HG03135 (cell line): ENCODE data around the gene COL2A1.

ENCODE experiments used
- ATAC-seq: cut with Tn5 transposase; IDR thresholded peaks from one replicate; pipeline ENCODE4 v1.9.1; 2021; ENCODE audit warnings: mild to moderate bottlenecking, moderate library complexity; ENCODE audit not compliant: unreplicated experiment

The COL2A1 gene

DNA sequence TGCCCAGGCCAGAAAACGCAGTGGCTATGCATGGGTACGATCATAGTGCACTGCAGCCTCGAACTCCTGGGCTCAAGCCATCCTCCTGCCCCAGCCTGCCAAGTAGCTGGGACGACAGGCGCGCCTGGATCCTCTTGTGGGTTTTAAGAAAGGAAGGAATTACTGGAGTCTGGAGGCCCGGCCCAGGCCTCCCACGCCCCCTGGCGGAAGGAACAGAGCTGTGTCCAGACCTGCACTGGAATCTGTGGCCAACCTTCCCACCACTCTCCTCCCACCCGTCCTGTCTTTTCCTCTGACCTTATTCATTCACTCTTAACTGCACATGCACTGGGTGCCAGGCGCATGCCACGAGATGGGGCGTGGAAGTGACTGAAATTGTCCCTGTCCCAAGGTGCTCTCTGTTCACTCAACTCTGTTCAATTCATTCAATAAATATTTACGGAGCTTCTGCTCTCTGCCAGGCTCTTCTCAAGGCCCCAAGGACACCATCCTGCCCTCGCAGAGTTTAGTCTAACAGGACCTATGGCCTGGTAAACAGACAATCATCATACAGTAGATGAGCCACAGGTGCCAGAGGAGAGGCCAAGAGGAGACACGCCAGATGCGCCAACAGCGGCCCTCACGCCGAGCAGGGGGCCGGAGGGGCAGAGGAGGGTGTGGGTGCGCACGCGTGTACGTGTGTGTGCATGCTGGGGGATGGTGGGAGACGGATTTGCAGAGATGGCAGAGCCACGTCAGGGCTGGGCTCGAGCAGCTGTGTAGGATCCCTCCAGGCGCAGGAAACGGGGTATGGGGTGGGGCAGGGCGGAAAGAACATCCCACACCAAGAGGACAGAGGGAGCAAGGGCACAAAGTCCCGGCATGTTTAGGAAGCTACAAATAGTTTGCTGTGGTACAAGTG, 54.6 kb downstream of the COL2A1 start:
- ATAC-seq, result no peak

DNA sequence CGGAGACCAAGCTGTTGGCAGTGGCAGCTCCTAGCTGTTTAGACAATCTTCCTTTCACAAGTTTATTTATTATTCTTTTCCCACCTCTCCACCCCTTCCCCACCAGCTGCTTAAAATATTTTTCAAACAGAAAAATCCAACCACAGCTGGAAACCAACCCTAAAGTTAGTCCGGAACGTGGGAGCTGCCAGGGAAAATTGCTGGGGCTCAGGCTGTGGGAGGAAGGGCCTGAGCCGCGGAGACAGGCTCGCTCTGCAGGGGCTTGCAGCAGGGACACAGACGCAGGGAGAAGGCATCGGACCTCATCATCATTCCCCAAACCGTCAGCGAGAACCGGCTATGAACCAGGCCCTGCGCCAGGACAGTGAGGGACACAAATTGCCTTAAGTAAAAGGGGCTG, 56.9 kb downstream of the COL2A1 start:
- no peak for ATAC-seq

DNA sequence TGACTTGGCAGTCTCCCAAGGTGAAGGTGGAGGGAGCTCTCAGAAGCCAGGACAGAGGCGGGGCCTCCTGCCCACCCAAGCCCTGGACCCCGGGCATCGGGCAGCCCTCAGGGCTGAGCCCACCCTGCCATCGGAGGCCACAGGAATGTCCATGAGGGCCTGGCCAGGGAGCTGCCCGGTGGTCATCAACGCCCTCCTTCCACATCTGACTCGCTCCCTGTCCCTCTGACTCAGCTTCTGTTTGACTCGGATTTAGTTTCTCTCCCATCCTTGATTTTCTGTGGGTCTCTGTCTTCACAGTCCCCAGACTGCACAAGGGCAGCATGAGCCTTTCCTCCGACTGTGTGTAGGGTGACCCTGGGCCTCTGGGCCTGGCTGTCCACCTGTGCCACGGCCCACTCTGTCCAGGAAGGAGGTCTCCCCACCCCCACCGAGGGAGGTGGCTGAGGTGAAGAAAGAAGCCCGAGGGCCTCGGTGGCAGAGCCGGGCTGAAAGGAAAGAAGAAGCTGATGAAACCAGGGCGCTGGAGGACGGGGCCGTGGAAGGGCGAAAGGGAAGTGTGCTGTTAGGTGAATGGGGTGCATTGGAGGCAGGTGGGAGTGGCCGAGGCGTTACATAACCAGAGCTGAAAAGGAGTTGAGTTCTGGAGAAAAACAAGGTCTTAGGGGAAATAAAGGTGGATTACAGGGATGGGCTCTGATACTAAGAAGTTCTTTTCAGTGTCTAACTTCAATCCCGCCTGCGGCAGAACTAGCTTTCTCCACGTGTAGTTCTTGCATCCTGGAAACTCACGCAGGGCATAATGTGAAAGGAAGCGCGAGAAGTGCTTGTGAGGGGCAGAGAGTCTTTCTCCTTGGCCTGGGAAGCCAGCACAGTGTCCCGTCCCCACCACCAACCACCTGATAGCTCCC, 57.6 kb downstream of the COL2A1 start:
- ATAC-seq, result no peak

DNA sequence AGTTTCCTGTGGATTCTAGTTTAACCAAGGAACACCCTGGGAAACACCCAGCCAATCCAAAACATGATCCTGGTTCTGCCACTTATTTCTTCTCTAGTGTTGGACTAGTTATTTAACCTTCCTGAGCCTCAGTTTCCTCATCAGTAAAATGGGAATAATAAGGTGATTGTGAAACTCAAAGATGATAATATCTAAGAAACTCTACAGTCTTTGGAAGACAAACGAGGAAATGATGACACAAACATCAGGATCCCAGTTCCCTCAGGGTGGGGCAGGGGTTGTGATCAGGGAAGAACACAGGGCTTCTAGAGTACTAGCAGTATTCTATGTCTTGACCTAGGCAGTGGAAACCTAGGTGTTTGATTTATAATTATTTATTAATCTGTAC, 58.9 kb downstream of the COL2A1 start:
- no peak for ATAC-seq

DNA sequence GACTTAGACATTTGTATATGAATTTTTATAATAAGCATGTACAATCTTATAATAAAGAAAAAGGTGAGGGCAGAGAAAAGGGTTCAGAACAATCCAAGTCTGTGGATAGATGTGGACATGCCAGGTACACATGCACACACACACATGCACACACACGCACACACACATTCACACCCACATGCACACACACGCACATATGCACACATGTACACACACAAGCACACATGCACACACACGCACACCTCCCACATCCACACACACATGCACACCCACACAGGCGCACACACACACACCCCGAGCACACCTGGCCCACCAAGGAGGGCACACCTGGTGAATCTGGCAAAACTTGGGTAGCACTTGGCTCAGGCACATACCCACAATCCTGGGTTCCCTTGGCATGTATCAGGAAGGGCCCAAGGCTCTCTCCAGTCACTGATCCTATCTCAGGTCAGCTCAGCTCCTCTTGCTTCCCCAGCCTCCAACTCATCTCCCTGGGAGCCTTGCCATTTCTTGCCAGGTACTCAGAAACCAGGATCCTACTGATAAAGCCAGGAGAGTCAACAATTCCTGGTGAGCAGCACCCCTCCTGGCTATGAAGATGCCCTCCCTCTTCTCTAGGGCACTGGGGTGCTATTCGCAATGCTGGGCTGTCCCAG, 59.5 kb downstream of the COL2A1 start:
- no peak for ATAC-seq

DNA sequence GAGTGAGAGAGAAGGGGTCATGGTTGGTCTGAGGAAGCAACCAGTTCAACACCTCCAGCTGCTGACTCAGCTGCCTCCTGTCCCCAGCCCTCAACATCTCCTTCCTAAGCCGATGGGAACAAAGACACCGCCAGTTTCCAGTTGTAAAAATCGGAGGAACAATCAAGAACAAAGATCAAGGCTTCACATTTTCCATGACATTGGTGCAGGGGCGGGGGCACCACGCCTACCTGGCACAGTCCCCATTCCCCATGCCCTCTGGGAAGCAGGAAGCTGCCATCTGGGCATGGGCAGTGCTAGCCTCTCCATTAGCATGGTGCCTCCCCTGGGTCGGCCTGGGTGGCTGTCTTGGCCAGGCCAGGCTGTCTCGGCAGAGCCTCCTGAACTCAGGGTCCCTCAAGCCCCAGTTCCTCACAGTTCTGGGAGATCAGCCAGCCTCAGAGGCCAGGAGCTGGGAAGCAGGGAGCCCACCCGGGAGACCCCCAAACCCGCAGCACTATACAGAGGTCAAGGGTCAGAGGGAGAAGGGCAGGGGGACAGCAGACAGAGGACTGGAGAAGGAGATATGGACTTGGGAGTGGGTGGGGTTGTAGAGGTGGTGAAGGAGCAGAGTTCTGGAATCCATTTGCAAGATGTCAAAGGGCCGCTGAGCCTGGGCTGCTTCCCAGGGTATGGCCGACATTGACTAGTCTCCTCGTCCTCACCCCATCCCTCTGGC, 60.5 kb downstream of the COL2A1 start:
- ATAC-seq, result no peak

DNA sequence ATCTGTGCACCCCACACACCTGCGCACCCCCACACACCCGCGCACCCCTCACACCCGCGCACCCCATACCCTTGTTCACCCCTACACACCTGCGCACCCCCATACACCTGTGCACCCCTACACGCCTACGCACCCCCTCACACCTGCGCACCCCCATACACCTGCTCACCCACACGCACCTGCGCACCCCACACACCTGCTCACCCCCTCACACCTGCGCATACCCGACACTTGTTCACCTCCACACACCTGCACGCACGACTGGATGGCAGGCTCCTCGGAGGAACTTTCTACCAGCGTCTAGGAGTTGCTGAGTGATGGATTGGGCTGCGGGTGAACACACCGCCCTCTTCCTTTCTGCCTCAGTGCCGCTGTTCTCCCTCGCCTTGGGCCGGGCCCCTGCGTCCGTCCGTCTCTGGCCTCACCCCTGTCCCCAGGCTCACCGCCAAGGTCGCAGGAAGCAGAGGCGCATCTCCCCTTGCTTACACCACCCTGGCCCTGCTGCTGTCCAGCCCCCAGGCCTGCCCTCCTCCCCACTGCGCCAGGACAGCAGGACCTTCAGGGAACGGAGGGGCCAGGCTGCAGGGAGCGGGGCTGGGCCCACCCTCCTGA, 61.6 kb downstream of the COL2A1 start:
- ATAC-seq, result no peak

DNA sequence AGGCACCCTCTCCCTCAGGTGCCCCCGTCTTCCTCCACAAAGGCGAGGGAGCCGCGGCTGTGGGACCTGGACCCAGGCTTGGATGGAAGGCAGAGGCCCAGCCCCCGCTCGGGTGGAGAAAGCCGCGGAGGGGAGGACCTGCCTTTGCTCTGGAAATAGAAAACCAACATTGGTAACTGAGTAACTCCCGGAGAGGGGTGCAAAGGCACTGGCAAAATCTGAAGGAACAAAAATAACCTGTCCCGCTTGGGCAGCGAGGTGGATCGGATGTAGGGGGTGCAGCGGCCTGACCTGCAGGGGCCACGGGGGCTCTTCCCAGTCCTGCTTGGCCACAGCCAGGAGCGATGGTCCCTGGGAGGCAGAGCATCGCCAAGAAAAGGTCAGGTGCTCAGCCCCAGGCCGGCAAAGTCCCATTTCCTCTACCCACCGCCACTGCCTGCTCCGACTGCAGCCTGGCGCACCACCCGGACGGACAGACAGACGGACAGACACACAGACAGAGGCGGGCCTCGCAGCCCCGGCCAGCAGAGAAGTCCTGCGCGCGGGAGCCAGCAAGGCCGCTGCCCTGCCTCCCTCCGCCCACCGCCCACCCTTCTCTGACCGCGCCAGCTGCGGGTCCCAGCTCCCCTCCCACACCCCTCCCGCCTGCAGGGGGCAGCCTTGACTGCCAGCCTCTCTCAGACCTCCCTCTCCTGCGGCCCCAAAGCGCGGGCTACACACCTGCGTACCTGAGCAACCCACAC, 62.2 kb downstream of the COL2A1 start:
- ATAC-seq, result no peak

DNA sequence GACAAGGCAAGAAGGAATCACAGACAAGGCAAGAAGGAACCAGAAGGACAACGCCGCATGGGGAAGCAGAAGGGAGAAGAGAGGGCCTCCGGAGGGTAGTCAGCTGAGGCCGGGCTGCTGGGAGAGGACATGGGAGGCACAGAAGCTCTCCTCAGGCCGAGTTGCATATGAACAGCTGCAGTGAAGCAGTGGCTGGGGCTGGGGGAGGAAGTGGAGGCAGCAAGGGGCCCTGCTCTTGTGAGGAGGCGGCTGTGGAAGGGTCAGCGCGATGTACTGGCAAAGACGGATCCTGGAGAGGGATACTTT, 62.8 kb downstream of the COL2A1 start:
- ATAC-seq, result no peak

DNA sequence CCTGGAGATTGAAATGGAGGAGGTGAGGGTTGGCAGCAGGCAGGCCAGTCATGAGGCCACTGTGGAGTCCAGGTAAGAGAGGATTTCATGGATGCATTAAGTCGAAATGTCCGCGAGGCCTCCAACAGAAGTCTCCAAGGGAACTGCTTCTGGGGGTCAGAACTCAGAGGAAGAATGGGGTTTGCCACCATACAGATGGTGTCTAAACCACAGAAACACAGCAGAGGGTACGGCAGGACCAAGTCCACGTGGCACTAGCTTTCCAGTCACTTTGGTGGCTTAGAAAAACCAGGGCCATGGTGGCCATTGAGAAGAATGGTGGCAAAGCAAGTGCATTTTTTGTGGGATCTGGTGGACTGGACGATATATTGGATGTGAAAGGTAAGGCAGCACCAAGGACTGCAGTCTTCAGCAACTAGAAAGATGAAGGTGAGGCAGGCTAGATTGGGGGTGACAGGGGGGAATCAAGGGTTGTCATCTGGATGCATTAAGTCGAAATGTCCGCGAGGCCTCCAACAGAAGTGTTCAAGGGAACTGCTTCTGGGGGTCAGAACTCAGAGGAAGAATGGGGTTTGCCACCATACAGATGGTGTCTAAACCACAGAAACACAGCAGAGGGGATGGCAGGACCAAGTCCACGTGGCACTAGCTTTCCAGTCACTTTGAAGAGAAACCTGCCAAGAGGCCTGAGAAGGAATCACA, 63.4 kb downstream of the COL2A1 start:
- no peak for ATAC-seq

DNA sequence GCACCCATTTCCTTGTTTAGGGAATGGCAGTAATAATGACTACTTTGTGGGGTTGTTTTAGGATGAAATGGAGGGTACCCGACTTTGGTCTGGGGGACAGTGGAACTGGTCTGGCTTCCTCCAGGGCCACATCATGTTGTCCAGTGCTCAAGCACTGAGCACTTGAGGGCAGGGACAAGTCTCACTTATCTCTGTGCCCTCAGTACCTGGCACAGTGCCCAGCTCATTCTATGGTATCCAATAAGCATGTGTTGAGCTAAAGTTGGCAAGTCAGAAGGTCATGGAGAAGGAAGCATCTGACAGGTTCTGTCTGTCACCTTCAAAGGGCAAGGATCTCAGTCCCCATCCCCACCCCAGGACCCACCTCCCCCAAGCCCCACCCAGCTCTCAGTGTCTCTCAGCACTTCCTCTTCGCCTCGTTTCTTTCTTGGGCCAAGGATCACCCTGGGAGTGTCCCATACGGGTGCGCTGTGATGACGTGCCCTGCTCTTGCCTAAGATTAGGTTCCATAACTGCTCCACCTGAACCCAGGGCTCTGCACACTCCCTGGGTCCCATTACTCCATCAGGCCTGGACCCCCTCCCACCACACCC, 65.2 kb downstream of the COL2A1 start:
- ATAC-seq, result no peak

DNA sequence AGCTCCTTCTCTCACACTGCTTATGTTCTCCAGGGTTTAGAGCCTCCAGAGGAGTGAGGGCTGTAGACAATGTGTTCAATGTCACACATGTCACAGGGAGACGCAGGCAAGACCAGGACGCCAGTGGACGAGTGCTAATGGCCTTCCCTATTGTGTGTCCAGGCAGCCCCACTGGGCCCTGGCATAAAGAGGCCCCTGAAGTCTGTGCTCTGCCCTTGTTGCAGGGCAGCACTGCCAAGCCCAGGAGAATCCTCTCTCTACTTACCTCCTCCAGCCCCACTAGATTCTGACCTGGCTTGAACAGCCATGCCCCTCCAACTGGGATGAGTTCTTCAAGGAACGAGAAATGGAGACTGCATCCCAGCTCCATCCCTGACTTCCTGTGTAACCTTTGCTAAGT, 65.7 kb downstream of the COL2A1 start:
- ATAC-seq, result no peak

DNA sequence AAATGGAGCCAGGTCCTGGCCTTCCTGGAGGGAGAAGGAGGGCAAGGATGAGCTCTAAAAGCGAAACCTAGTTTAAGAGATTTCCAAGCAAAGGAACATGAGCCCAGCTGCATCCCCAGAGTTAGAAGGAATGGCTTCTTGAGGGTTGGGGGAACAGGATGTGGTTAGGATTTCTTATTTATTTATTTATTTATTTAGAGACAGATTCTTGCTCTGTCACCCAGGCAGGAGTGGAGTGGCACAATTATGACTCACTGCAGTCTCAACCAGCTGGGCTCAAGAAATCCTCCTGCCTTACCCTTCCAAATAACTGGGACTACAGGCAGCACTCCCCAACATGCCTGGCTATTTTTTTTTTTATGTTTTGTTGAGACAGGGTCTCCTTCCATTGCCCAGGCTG, 66.2 kb downstream of the COL2A1 start:
- no peak for ATAC-seq

DNA sequence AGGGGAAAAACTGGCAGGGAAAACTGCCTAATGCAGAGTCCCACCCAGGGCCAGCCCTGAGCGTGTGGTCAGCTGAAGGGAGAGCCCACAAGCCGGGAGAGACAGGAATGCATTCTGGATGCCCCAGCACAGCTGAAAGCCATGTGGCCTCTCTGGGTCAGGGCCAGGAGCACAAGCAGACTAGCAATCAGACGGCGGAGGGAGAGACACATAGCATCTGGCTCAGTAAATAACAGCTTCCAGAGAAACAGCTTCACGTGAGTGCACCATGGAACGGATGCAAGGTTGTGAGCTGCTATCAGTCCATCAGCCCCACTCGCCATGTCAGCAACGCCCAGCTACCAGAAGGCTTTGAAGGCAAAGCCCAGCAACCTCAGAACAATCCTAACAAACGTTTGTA, 69.1 kb downstream of the COL2A1 start:
- no peak for ATAC-seq

DNA sequence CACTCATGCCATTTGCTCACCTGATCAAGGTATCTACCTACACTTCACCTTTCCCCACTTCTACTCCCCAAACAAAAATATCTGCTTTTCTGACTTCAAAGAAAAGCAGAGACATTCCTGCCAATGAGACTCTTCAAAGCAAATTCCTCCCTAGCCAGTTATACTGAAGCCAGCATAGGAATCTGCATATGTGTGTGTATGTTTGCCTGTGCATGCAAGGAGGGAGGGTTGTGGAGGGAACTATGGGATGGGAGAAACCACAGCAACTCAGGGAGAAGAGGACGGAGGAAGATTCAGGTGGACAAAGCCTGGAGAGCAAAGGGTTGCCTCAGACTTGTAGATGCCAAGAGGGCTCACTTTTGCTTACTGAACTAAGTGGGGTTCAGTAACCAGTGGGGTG, 73.1 kb downstream of the COL2A1 start:
- ATAC-seq, result no peak

DNA sequence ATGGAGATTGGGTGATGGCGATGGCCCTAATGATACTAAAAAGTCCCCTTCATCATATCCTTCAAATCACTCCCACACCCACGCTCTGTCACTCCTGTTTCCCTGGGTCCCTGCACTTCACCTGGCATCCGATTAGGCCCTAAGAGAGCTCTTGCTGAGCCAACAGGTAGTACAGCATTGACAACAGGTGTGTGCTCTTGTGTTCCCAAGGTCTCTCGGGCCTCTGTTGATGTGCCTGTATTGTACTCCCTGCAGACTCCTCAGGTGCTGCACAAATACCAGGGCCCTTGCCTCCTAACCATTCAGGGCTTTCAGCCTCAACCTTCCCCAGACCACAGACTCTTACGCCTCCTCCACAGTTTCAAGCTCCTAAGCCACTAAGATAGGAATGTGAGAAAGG, 73.6 kb downstream of the COL2A1 start:
- ATAC-seq, result no peak

DNA sequence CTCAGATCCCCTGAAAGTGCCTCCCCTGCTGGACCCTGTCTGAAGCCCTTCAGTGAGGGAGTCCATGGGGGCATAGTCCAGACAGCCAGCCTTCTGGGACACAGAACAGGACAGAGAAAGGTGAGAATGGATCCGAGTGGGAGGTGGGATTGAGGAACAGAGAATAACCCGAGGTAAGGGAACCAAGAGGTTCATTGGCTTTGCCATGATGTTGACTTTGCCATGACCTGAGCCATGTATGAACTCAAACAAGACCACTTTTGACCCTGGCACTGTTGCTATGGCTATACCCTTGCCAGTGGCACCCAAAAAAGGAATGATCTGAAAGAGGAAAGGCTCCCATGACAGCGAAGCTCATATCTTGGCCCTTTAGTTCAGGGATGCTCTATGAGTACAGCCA, 76.9 kb downstream of the COL2A1 start:
- ATAC-seq, result no peak
